H1 (cell line): ENCODE measurements around the gene PDHB. TPM values are rescaled to one million over a fixed set of nuclear protein-coding genes. Genes with fewer than 3 reads are reported as not detected.

ENCODE experiments used
- CTCF ChIA-PET: fragments of 300-600 bp; sonication (Branson Sonifier 250); formaldehyde crosslinking; loops from one replicate; lab custom pipeline; 2021; ENCODE audit not compliant: partially characterized antibody; lab: Charles Lee
- POLR2A ChIA-PET: fragments of 300-600 bp; sonication (Branson Sonifier 250); formaldehyde crosslinking; loops from one replicate; lab custom pipeline; 2021; ENCODE audit warnings: inconsistent platforms; ENCODE audit not compliant: partially characterized antibody; lab: Charles Lee
- DNase-seq, 2 experiments: peaks; one replicate each; pipeline versions ENCODE4 v3.0.0 to v3.0.0-alpha.2; 2010 to 2022; ENCODE audit warnings: low spot score in 2 of 2, low read depth in 1 of 2, mixed read lengths in 1 of 2
- FAIRE-seq: peaks from 2 replicates; lab custom pipeline; 2011; peaks lifted over from hg19 to GRCh38; lab: Jason Lieb, UNC
- H2AFZ ChIP-seq: 2 replicates; pipeline ENCODE4 v1.8.1; 2012; ENCODE audit warnings: low read length, inconsistent platforms
- H2AK5ac ChIP-seq: 2 replicates; pipeline ENCODE4 v1.6.1; 2013; ENCODE audit warnings: low read depth, low read length
- H2BK120ac ChIP-seq: replicated peaks from 2 replicates; pipeline ENCODE3; 2013; ENCODE audit warnings: low read depth, low read length, inconsistent platforms
- H2BK12ac ChIP-seq: 2 replicates; pipeline ENCODE4 v1.6.1; 2013; ENCODE audit warnings: low read depth, low read length
- H2BK15ac ChIP-seq: 2 replicates; pipeline ENCODE4 v1.6.1; 2013; ENCODE audit warnings: low read length
- H2BK20ac ChIP-seq: 2 replicates; pipeline ENCODE4 v1.6.1; 2013; ENCODE audit warnings: low read length
- H2BK5ac ChIP-seq: 2 replicates; pipeline ENCODE4 v1.6.1; 2013; ENCODE audit warnings: low read depth, low read length
- H3K14ac ChIP-seq: 2 replicates; pipeline ENCODE4 v1.6.1; 2013; ENCODE audit warnings: inconsistent platforms; ENCODE audit not compliant: insufficient read length
- H3K18ac ChIP-seq: 2 replicates; pipeline ENCODE4 v1.6.1; 2013; ENCODE audit warnings: low read length; ENCODE audit errors: extremely low read depth
- H3K23ac ChIP-seq: 2 replicates; pipeline ENCODE4 v1.6.1; 2013; ENCODE audit warnings: inconsistent platforms; ENCODE audit not compliant: insufficient read length
- H3K23me2 ChIP-seq: 2 replicates; pipeline ENCODE4 v1.6.1; 2013; ENCODE audit warnings: low read depth, low read length
- H3K27ac ChIP-seq: 2 replicates; pipeline ENCODE4 v1.6.1; 2011; ENCODE audit warnings: low read depth, low read length, inconsistent platforms
- H3K27me3 ChIP-seq, 4 experiments: replicated peaks in 1 of 4; 1 replicate in 1 of 4; 2 replicates in 3 of 4; pipeline versions ENCODE4 v1.6.1 to v1.8.1; 2011 to 2013; ENCODE audit warnings: low read length in 3 of 4, mild to moderate bottlenecking in 3 of 4, inconsistent platforms in 2 of 4, mixed read lengths in 2 of 4, moderate library complexity in 1 of 4; ENCODE audit not compliant: control insufficient read depth in 3 of 4, insufficient read depth in 3 of 4; ENCODE audit errors: extremely low read depth in 1 of 4
- H3K36me3 ChIP-seq, 4 experiments: 2 replicates each; pipeline versions ENCODE4 v1.6.1 to v1.8.1; 2011 to 2013; ENCODE audit warnings: mild to moderate bottlenecking in 4 of 4, low read length in 3 of 4, moderate library complexity in 2 of 4, control low read depth in 1 of 4, inconsistent platforms in 1 of 4; ENCODE audit not compliant: insufficient read depth in 4 of 4, control insufficient read depth in 2 of 4
- H3K4ac ChIP-seq: replicated peaks from 2 replicates; pipeline ENCODE3; 2013; ENCODE audit warnings: low read length, low read depth, mixed read lengths, inconsistent platforms; ENCODE audit not compliant: insufficient read length
- H3K4me1 ChIP-seq, 4 experiments: replicated peaks in 1 of 4; 1 replicate in 1 of 4; 2 replicates in 3 of 4; pipeline versions ENCODE4 v1.6.1 to v1.8.1; 2011 to 2013; ENCODE audit warnings: low read length in 3 of 4, inconsistent platforms in 2 of 4, mixed read lengths in 1 of 4; ENCODE audit not compliant: insufficient read depth in 4 of 4, control insufficient read depth in 3 of 4
- H3K4me2 ChIP-seq, 2 experiments: 2 replicates each; pipeline versions ENCODE4 v1.6.1 to v1.8.1; 2011 to 2013; ENCODE audit warnings: low read depth in 2 of 2, low read length in 2 of 2, control low read depth in 1 of 2, inconsistent platforms in 1 of 2, mild to moderate bottlenecking in 1 of 2; ENCODE audit not compliant: insufficient read depth in 1 of 2
- H3K4me3 ChIP-seq, 4 experiments: fragments of 200-600, 300-600 bp in 1 of 4; sonication (generic), shearing (Covaris generic), sonication (Bioruptor Twin) in 1 of 4; 2 replicates each; pipeline versions ENCODE4 v1.5.1 to v1.8.1; 2011 to 2016; ENCODE audit warnings: low read length in 4 of 4, low read depth in 3 of 4, control low read depth in 2 of 4, inconsistent platforms in 2 of 4, mild to moderate bottlenecking in 2 of 4, mixed read lengths in 1 of 4, moderate library complexity in 1 of 4; ENCODE audit not compliant: insufficient read depth in 2 of 4; ENCODE audit errors: extremely low read depth in 1 of 4
- H3K56ac ChIP-seq: replicated peaks from 2 replicates; pipeline ENCODE3; 2013; ENCODE audit warnings: low read depth, mild to moderate bottlenecking, mixed read lengths, low read length, inconsistent platforms; ENCODE audit not compliant: insufficient read length
- H3K79me1 ChIP-seq: 2 replicates; pipeline ENCODE4 v1.6.1; 2013; ENCODE audit warnings: low read depth, low read length, control low read depth
- H3K79me2 ChIP-seq, 2 experiments: 2 replicates each; pipeline versions ENCODE4 v1.6.1 to v1.8.1; 2012 to 2013; ENCODE audit warnings: low read length in 2 of 2, mild to moderate bottlenecking in 2 of 2, inconsistent platforms in 1 of 2; ENCODE audit not compliant: insufficient read depth in 2 of 2, control insufficient read depth in 1 of 2
- H3K9ac ChIP-seq, 4 experiments: replicated peaks in 1 of 4; 1 replicate in 1 of 4; 2 replicates in 3 of 4; pipeline versions ENCODE4 v1.6.1 to v1.8.1; 2011 to 2013; ENCODE audit warnings: low read depth in 3 of 4, low read length in 3 of 4, control low read depth in 2 of 4, mild to moderate bottlenecking in 2 of 4, moderate library complexity in 2 of 4, inconsistent platforms in 1 of 4; ENCODE audit errors: extremely low read depth in 1 of 4
- H3K9me3 ChIP-seq, 2 experiments: 2 replicates each; pipeline versions ENCODE4 v1.6.1 to v1.8.1; 2012 to 2013; ENCODE audit warnings: mild to moderate bottlenecking in 2 of 2, moderate library complexity in 2 of 2, control low read depth in 1 of 2, inconsistent platforms in 1 of 2, low read depth in 1 of 2, low read length in 1 of 2, mixed read lengths in 1 of 2; ENCODE audit not compliant: insufficient read depth in 2 of 2
- H4K20me1 ChIP-seq, 2 experiments: replicated peaks in 1 of 2; 2 replicates each; pipeline versions ENCODE3 to v1.8.1; 2011 to 2013; ENCODE audit warnings: inconsistent platforms in 2 of 2, low read length in 2 of 2, mild to moderate bottlenecking in 1 of 2; ENCODE audit not compliant: insufficient read depth in 2 of 2, control insufficient read depth in 1 of 2
- H4K5ac ChIP-seq: 2 replicates; pipeline ENCODE4 v1.6.1; 2013; ENCODE audit warnings: low read length, low read depth, mixed read lengths, inconsistent platforms; ENCODE audit not compliant: insufficient read length
- H4K8ac ChIP-seq: 2 replicates; pipeline ENCODE4 v1.8.0; 2013; ENCODE audit warnings: mild to moderate bottlenecking, moderate library complexity, low read length, inconsistent platforms; ENCODE audit not compliant: insufficient read depth; ENCODE audit errors: extremely low read depth
- H4K91ac ChIP-seq: replicated peaks from 2 replicates; pipeline ENCODE3; 2013; ENCODE audit warnings: low read length, mixed read lengths, inconsistent platforms; ENCODE audit not compliant: insufficient read length
- BCL11A ChIP-seq, 2 experiments: IDR thresholded peaks; one replicate each; pipeline ENCODE4 v1.6.1; 2011; ENCODE audit warnings: low read depth in 2 of 2, low read length in 2 of 2, mild to moderate bottlenecking in 2 of 2
- CREB1 ChIP-seq: IDR thresholded peaks from 2 replicates; pipeline ENCODE4 v1.6.1; 2012; ENCODE audit warnings: inconsistent platforms
- WGBS, 2 experiments: shearing (Covaris generic) in 1 of 2; methylation state at CpG; one replicate each; pipeline versions ENCODE4 v1.1.6 to v1.1.7; 2013 to 2015; ENCODE audit warnings: low lambda C conversion rate in 2 of 2, mixed read lengths in 2 of 2, inconsistent platforms in 1 of 2, low coverage in 1 of 2, missing lambda C conversion rate in 1 of 2; ENCODE audit not compliant: insufficient replicate concordance in 2 of 2, insufficient coverage in 1 of 2, insufficient read length in 1 of 2; ENCODE audit errors: extremely low coverage in 1 of 2, missing lambda C conversion rate in 1 of 2; 5-methylcytosine and 5-hydroxymethylcytosine counted together
- polyA plus RNA-seq, 7 experiments: library from polyadenylated mRNA; depleted of rRNA in 3 of 7; stranded (reverse) in 5 of 7; unstranded in 2 of 7; fragments of >200 nt in 5 of 7; fragments of 200-250 nt in 2 of 7; gene quantifications; 1 replicate in 5 of 7; 2 replicates in 1 of 7; 4 replicates in 1 of 7; pipeline versions ENCODE4 v1.2.1 to v1.2.3, GENCODE V29; 2011 to 2013; ENCODE audit warnings: missing spikeins in 2 of 7, mixed read lengths in 2 of 7
- total RNA-seq: library from RNA; stranded (reverse); fragmentation: NEBNext Ultra II Directional; extraction: Animal tissue kit (Norgen Biotek cat#: 25700); gene quantifications from 2 replicates; pipeline ENCODE4 v1.2.1, GENCODE V29; 2021

Gene PDHB
- total and polyA plus RNA-seq, 2 of the 8 experiments (the other 6 are each of a cell fraction or from before 2014, with no cell fraction given), result 90.4 to 140 TPM

DNA sequence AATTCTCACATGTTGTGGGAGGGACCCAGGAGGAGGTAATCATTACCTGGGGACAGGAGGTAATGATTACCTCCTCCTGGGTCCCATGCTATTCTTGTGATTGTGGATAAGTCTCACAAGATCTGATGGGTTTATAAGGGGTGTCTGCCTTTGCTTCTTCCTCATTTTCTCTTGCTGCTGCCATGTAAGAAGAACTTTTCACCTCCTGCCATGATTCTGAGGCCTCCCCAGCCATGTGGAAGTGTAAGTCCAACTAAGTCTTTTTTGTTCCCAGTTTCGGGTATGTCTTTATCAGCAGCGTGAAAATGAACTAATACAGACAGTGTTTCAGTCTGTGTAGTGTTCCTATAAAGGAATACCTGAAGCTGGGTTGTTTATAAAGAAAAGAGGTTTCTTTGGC, 45.1 kb upstream of the PDHB start:
- H2BK5ac ChIP-seq, result no peak overlapping the region
- FAIRE-seq, result no peak
- H3K27me3 ChIP-seq, result no peaks in the 10 kb centered on the region

More for the DNA sequence above, 45.1 kb upstream of the PDHB start:
- DNase-seq, result no peak
- H2BK12ac ChIP-seq, result no peak overlapping the region
- ChIA-PET CTCF (no interaction called here), POLR2A (no interaction called here)
- no peak overlapping the region for H3K56ac ChIP-seq
- H3K4me2 ChIP-seq, result no peak overlapping the region
- no peak overlapping the region for H3K9ac ChIP-seq
- H2AK5ac ChIP-seq, result no peak overlapping the region
- H3K9me3 ChIP-seq, result no peaks in the 10 kb centered on the region
- no peak overlapping the region for H2BK20ac ChIP-seq
- H2AFZ ChIP-seq, result no peak overlapping the region
- H4K91ac ChIP-seq, result no peak overlapping the region
- H4K8ac ChIP-seq, result no peak overlapping the region
- H3K4ac ChIP-seq, result no peak overlapping the region
- H3K36me3 ChIP-seq, result no peaks in the 10 kb centered on the region
- H4K20me1 ChIP-seq, result no peaks in the 10 kb centered on the region
- 94% methylated on average over 2 of the region's 2 CpGs; no CpG with 5 or more reads in 1 of the 2 experiments for WGBS, 2 experiments
- no peaks in the 10 kb centered on the region for H3K79me1 ChIP-seq
- H3K4me1 ChIP-seq, result no peaks in the 10 kb centered on the region
- H3K27ac ChIP-seq, result no peak overlapping the region
- H3K4me3 ChIP-seq, result no peak overlapping the region
- H2BK15ac ChIP-seq, result no peak overlapping the region
- H3K79me2 ChIP-seq, result no peaks in the 10 kb centered on the region
- H2BK120ac ChIP-seq, result no peak overlapping the region
- no peak overlapping the region for H3K23ac ChIP-seq
- TF ChIP-seq CREB1, result no peak
- TF ChIP-seq BCL11A (IDR thresholded peaks at IDR 0.05; ENCODE audit: low read depth in 2 of 2, low read length in 2 of 2), result no peak
- no peaks in the 10 kb centered on the region for H3K23me2 ChIP-seq
- no peak overlapping the region for H4K5ac ChIP-seq
- no peak overlapping the region for H3K14ac ChIP-seq
- no peak overlapping the region for H3K18ac ChIP-seq
